Neural cell (in vitro differentiated cells): ENCODE data around the gene SUPT20HL2. TPM values are rescaled to one million over a fixed set of nuclear protein-coding genes. Genes with fewer than 3 reads are reported as not detected.

Source experiments
- H2AFZ ChIP-seq: fragments of 200-600, 300-800 bp; sonication (generic), shearing (Covaris generic); 2 replicates; pipeline ENCODE4 v1.6.0; 2014; ENCODE audit warnings: low read depth, mild to moderate bottlenecking, antibody characterized with exemption, low read length, moderate library complexity
- H3F3A ChIP-seq: fragments of 200-600 bp; shearing (Covaris generic); 2 replicates; pipeline ENCODE4 v1.6.1; 2016; ENCODE audit warnings: mild to moderate bottlenecking, moderate library complexity, mixed read lengths, antibody characterized with exemption, low read length; ENCODE audit not compliant: insufficient read depth, poor library complexity, severe bottlenecking
- H3K27ac ChIP-seq: fragments of 200-600, 300-800 bp; sonication (generic), shearing (Covaris generic); 2 replicates; pipeline ENCODE4 v1.5.1; 2014; ENCODE audit warnings: mild to moderate bottlenecking, low read length, moderate library complexity
- H3K27me3 ChIP-seq: fragments of 300-800, 200-600 bp; sonication (generic), shearing (Covaris generic); 2 replicates; pipeline ENCODE4 v1.6.0; 2014; ENCODE audit warnings: mild to moderate bottlenecking, low read depth, low read length, moderate library complexity; ENCODE audit not compliant: insufficient read depth
- H3K36me3 ChIP-seq: fragments of 300-800, 200-600 bp; sonication (generic), shearing (Covaris generic); 2 replicates; pipeline ENCODE4 v1.5.1; 2014; ENCODE audit warnings: mild to moderate bottlenecking, antibody characterized with exemption, low read length, moderate library complexity; ENCODE audit not compliant: insufficient read depth
- H3K4me2 ChIP-seq: fragments of 300-800, 200-600 bp; sonication (generic), shearing (Covaris generic); 2 replicates; pipeline ENCODE4 v1.6.0; 2014; ENCODE audit warnings: mild to moderate bottlenecking, low read length
- H3K4me3 ChIP-seq: fragments of 300-800, 200-600 bp; sonication (generic), shearing (Covaris generic); 2 replicates; pipeline ENCODE4 v1.5.1; 2014; ENCODE audit warnings: mild to moderate bottlenecking, low read length, moderate library complexity
- H3K79me2 ChIP-seq: fragments of 200-600 bp; shearing (Covaris generic); replicated peaks from 2 replicates; pipeline ENCODE4 v1.6.0; 2014; ENCODE audit warnings: mild to moderate bottlenecking, low read length, moderate library complexity; ENCODE audit not compliant: insufficient read depth
- H3K9ac ChIP-seq: fragments of 300-800, 200-600 bp; sonication (generic), shearing (Covaris generic); 2 replicates; pipeline ENCODE4 v1.6.1; 2016; ENCODE audit warnings: mild to moderate bottlenecking, low read length, mixed read lengths
- H3K9me2 ChIP-seq: fragments of 200-600 bp; shearing (Covaris generic); 2 replicates; pipeline ENCODE4 v1.6.1; 2016; ENCODE audit warnings: mild to moderate bottlenecking, low read length, mixed read lengths; ENCODE audit not compliant: insufficient read depth
- H3K9me3 ChIP-seq: fragments of 200-600, 300-800 bp; sonication (generic), shearing (Covaris generic); 2 replicates; pipeline ENCODE4 v1.6.1; 2016; ENCODE audit warnings: mild to moderate bottlenecking, mixed run types, low read length, moderate library complexity, mixed read lengths
- H4K20me1 ChIP-seq: fragments of 200-600 bp; shearing (Covaris generic); 2 replicates; pipeline ENCODE4 v1.6.1; 2016; ENCODE audit warnings: mild to moderate bottlenecking, mixed run types; ENCODE audit not compliant: insufficient read depth
- CTCF ChIP-seq: fragments of 450-650 bp; IDR thresholded peaks from 2 replicates; pipeline ENCODE4 v1.5.1; 2014; ENCODE audit warnings: antibody characterized with exemption, mild to moderate bottlenecking, moderate library complexity; ENCODE audit not compliant: poor library complexity, severe bottlenecking
- EP300 ChIP-seq: fragments of 450-650 bp; conservative IDR thresholded peaks from 2 replicates; pipeline ENCODE4 v1.6.1; 2014; ENCODE audit warnings: antibody characterized with exemption, mild to moderate bottlenecking, moderate library complexity; ENCODE audit not compliant: poor library complexity, severe bottlenecking
- EZH2 ChIP-seq: fragments of 200-600, 300-800 bp; shearing (Covaris generic), sonication (generic); IDR thresholded peaks from 2 replicates; pipeline ENCODE4 v1.6.1; 2014; ENCODE audit warnings: antibody characterized with exemption, low read length, borderline replicate concordance, mild to moderate bottlenecking; ENCODE audit not compliant: insufficient read depth, poor library complexity, severe bottlenecking
- MXI1 ChIP-seq: fragments of 450-650 bp; conservative IDR thresholded peaks from 2 replicates; pipeline ENCODE4 v1.6.1; 2014; ENCODE audit warnings: antibody characterized with exemption, mild to moderate bottlenecking; ENCODE audit not compliant: poor library complexity, severe bottlenecking
- POLR2AphosphoS5 ChIP-seq: IDR thresholded peaks from 2 replicates; pipeline ENCODE4 v1.6.1; 2012
- RAD21 ChIP-seq: fragments of 450-650 bp; conservative IDR thresholded peaks from 2 replicates; pipeline ENCODE4 v1.6.1; 2014; ENCODE audit warnings: antibody characterized with exemption, mild to moderate bottlenecking, moderate library complexity
- REST ChIP-seq: IDR thresholded peaks from 2 replicates; pipeline ENCODE4 v1.6.1; 2012; ENCODE audit warnings: borderline replicate concordance
- SMC3 ChIP-seq: fragments of 450-650 bp; conservative IDR thresholded peaks from 2 replicates; pipeline ENCODE4 v1.6.1; 2014; ENCODE audit warnings: antibody characterized with exemption, mild to moderate bottlenecking, moderate library complexity; ENCODE audit not compliant: poor library complexity
- TAF1 ChIP-seq: IDR thresholded peaks from 2 replicates; pipeline ENCODE4 v1.6.1; 2012; ENCODE audit warnings: low read depth
- polyA plus RNA-seq: library from polyadenylated mRNA; depleted of rRNA; stranded (reverse); fragments of >200 nt; gene quantifications from 2 replicates; pipeline ENCODE4 v1.2.3, GENCODE V29; 2014

SUPT20HL2 gene
- polyA plus RNA-seq, 1 donor from 2014 or later: not detected

GRCh38 chrX:24306440-24306839 lies 7.4 kb downstream of the SUPT20HL2 start (continued):
- TF ChIP-seq POLR2AphosphoS5: no peak

GRCh38 chrX:24305905-24306304 lies 8.0 kb downstream of the SUPT20HL2 start:
- Histone ChIP-seq H2AFZ (no peak overlapping the region), H3K4me2 (no peak overlapping the region), H3K9me2 (no peaks in the 10 kb centered on the region), H3K27ac (no peak overlapping the region), H3F3A (no peaks in the 10 kb centered on the region), H3K9me3 (no peaks in the 10 kb centered on the region), H3K79me2 (no peaks in the 10 kb centered on the region), H3K9ac (no peak overlapping the region), H3K4me3 (no peak overlapping the region), H4K20me1 (no peaks in the 10 kb centered on the region), H3K36me3 (no peaks in the 10 kb centered on the region), H3K27me3 (no peaks in the 10 kb centered on the region)
- no peak for TF ChIP-seq REST
- no peak for TF ChIP-seq EZH2
- no peak for TF ChIP-seq RAD21
- no peak for TF ChIP-seq CTCF

- H3K27me3 ChIP-seq: no peaks in the 10 kb centered on the region
- TF ChIP-seq MXI1 (no peak), REST (no peak), EP300 (no peak), POLR2AphosphoS5 (no peak), TAF1 (no peak), SMC3 (no peak), CTCF (no peak), RAD21 (no peak), EZH2 (no peak)
- no peak overlapping the region for H3K27ac ChIP-seq
- H3K9ac ChIP-seq: no peak overlapping the region
- H3K9me2 ChIP-seq: no peaks in the 10 kb centered on the region
- no peaks in the 10 kb centered on the region for H3F3A ChIP-seq
- H3K4me2 ChIP-seq: no peak overlapping the region
- H3K4me3 ChIP-seq: no peak overlapping the region
- no peaks in the 10 kb centered on the region for H3K9me3 ChIP-seq
- H3K36me3 ChIP-seq: no peaks in the 10 kb centered on the region
- H4K20me1 ChIP-seq: no peaks in the 10 kb centered on the region
- H3K79me2 ChIP-seq: no peaks in the 10 kb centered on the region
- no peak overlapping the region for H2AFZ ChIP-seq
Observed at GRCh38 chrX:24301806-24302205, 12.1 kb downstream of the SUPT20HL2 start.
